Fibroblast of lung (primary cell): ENCODE results near the gene DYNLT3. TPM values are rescaled to one million over a fixed set of nuclear protein-coding genes. Genes with fewer than 3 reads are reported as not detected.
A peak's percentile ranks its signal among the peaks of the same experiment; 100 is the strongest.

Source experiments
- DNase-seq, 2 donors: peaks; one replicate each; pipeline versions ENCODE4 v3.0.0 to v3.0.0-alpha.2; 2010; ENCODE audit warnings: low read depth in 2 of 2
- H2AFZ ChIP-seq: 2 replicates; pipeline ENCODE4 v1.5.1; 2012; ENCODE audit warnings: low read length, control low read depth, inconsistent platforms
- H3K27ac ChIP-seq: 2 replicates; pipeline ENCODE4 v1.5.1; 2011; ENCODE audit warnings: low read length, control low read depth; ENCODE audit not compliant: insufficient read depth
- H3K27me3 ChIP-seq: 2 replicates; pipeline ENCODE4 v1.5.1; 2011; ENCODE audit warnings: mild to moderate bottlenecking, low read length; ENCODE audit not compliant: control insufficient read depth, insufficient read depth
- H3K36me3 ChIP-seq: 2 replicates; pipeline ENCODE4 v1.5.1; 2011; ENCODE audit warnings: low read length; ENCODE audit not compliant: control insufficient read depth, insufficient read depth
- H3K4me1 ChIP-seq: 2 replicates; pipeline ENCODE4 v1.5.1; 2011; ENCODE audit warnings: low read length; ENCODE audit not compliant: control insufficient read depth, insufficient read depth; ENCODE audit errors: extremely low read depth
- H3K4me2 ChIP-seq: 2 replicates; pipeline ENCODE4 v1.5.1; 2011; ENCODE audit warnings: low read length, control low read depth; ENCODE audit not compliant: insufficient read depth; ENCODE audit errors: extremely low read depth
- H3K4me3 ChIP-seq, 4 experiments: fragments of 200-600 bp in 1 of 4; sonication (generic) in 1 of 4; replicated peaks in 1 of 4; 2 replicates each; pipeline ENCODE4 v1.5.1; 2011 to 2016; ENCODE audit warnings: low read length in 4 of 4, low read depth in 3 of 4, mild to moderate bottlenecking in 3 of 4, control low read depth in 2 of 4, inconsistent platforms in 1 of 4, mixed read lengths in 1 of 4; ENCODE audit not compliant: insufficient read depth in 1 of 4; ENCODE audit errors: control extremely low read depth in 1 of 4
- H3K79me2 ChIP-seq: 2 replicates; pipeline ENCODE4 v1.5.1; 2012; ENCODE audit warnings: mild to moderate bottlenecking, low read length, inconsistent platforms; ENCODE audit not compliant: control insufficient read depth, insufficient read depth
- H3K9ac ChIP-seq: 2 replicates; pipeline ENCODE4 v1.5.1; 2011; ENCODE audit warnings: mild to moderate bottlenecking, low read length, control low read depth; ENCODE audit not compliant: insufficient read depth
- H3K9me3 ChIP-seq: 2 replicates; pipeline ENCODE4 v1.5.1; 2012; ENCODE audit warnings: low read depth, low read length; ENCODE audit not compliant: control insufficient read depth, insufficient read depth
- H4K20me1 ChIP-seq: 2 replicates; pipeline ENCODE4 v1.5.1; 2011; ENCODE audit warnings: low read length; ENCODE audit not compliant: control insufficient read depth, insufficient read depth; ENCODE audit errors: extremely low read depth
- CTCF ChIP-seq, 2 donors: IDR thresholded peaks in 1 of 2; conservative IDR thresholded peaks in 1 of 2; 1 replicate in 1 of 2; 2 replicates in 1 of 2; pipeline ENCODE4 v1.5.1; 2011 to 2012; ENCODE audit warnings: low read length in 2 of 2, control low read depth in 1 of 2, inconsistent platforms in 1 of 2, low read depth in 1 of 2, mild to moderate bottlenecking in 1 of 2
- EZH2 ChIP-seq: IDR thresholded peaks from 2 replicates; pipeline ENCODE4 v1.5.1; 2012; ENCODE audit warnings: low read length, control low read depth, mild to moderate bottlenecking; ENCODE audit errors: missing control alignments
- polyA minus RNA-seq: library from RNA; depleted of rRNA, polyadenylated mRNA; stranded (reverse); fragments of >200 nt; gene quantifications from 2 replicates; pipeline ENCODE4 v1.2.3, GENCODE V29; 2011; ENCODE audit warnings: low replicate concordance
- polyA plus RNA-seq, 2 donors: library from polyadenylated mRNA; depleted of rRNA in 1 of 2; stranded (reverse) in 1 of 2; unstranded in 1 of 2; fragments of >200 nt; gene quantifications; 2 replicates each; pipeline ENCODE4 v1.2.1, GENCODE V29; 2011 to 2012; ENCODE audit warnings: missing spikeins in 1 of 2
- total RNA-seq: library from RNA; depleted of rRNA; stranded (reverse); fragments of >200 nt; gene quantifications from 2 replicates; pipeline ENCODE4 v1.2.1, GENCODE V29; 2014

Gene DYNLT3
- total RNA-seq (35.7 and 80.6 TPM in 2 replicates), polyA plus RNA-seq (40.1 and 59.9 TPM in 2 replicates), polyA minus RNA-seq (1.2 and 12.3 TPM in 2 replicates)
- 35.9 and 48.2 TPM in 2 replicates for polyA plus RNA-seq (2012)

- no peaks in the 10 kb centered on the region for H3K27me3 ChIP-seq
- peak within 1 kb of the TSS; percentile 76 for H3K9ac ChIP-seq
- no peaks in the 10 kb centered on the region for H3K4me1 ChIP-seq
- no peaks in the 10 kb centered on the region for H3K9me3 ChIP-seq
- H3K4me3 ChIP-seq: peak within 1 kb of the TSS; percentile 58 to 71 (median 68)
- no peaks in the 10 kb centered on the region for H3K36me3 ChIP-seq
- H3K27ac ChIP-seq: peak within 1 kb of the TSS; percentile 77
- H3K79me2 ChIP-seq: no peaks in the 10 kb centered on the region
- peak within 1 kb of the TSS; percentile 83 for H2AFZ ChIP-seq
- H3K4me2 ChIP-seq: peak within 1 kb of the TSS; percentile 58
- H4K20me1 ChIP-seq: no peaks in the 10 kb centered on the region
- peak; percentile 72 to 76 for DNase-seq
- TF ChIP-seq CTCF (conservative IDR thresholded peaks at IDR 0.05 in 1 of 2, IDR thresholded peaks at IDR 0.05 in 1 of 2; ENCODE audit: low read depth in 1 of 2, low read length in 2 of 2): no peak
Observed at GRCh38 chrX:37846934-37847732, at the start of gene DYNLT3. DYNLT3 (minus strand) TSS chrX:37847571; CDS start chrX:37847510, 61 bp downstream.

- Histone ChIP-seq H3K9ac (no peak overlapping the region), H3K4me2 (no peak overlapping the region), H4K20me1 (no peaks in the 10 kb centered on the region), H3K4me1 (no peaks in the 10 kb centered on the region), H2AFZ (no peak overlapping the region), H3K36me3 (no peaks in the 10 kb centered on the region), H3K79me2 (no peaks in the 10 kb centered on the region), H3K27ac (no peak overlapping the region), H3K4me3 (no peak overlapping the region), H3K9me3 (no peaks in the 10 kb centered on the region), H3K27me3 (no peaks in the 10 kb centered on the region)
- TF ChIP-seq CTCF (conservative IDR thresholded peaks at IDR 0.05 in 1 of 2, IDR thresholded peaks at IDR 0.05 in 1 of 2; ENCODE audit: low read depth in 1 of 2, low read length in 2 of 2) (no peak), EZH2 (no peak)
- DNase-seq: no peak
Observed at GRCh38 chrX:37896511-37896890, 49.1 kb upstream of the DYNLT3 start.

GRCh38 chrX:37895795-37896510 lies 48.6 kb upstream of the DYNLT3 start:
- no peak overlapping the region for H3K4me2 ChIP-seq
- no peaks in the 10 kb centered on the region for H4K20me1 ChIP-seq
- H3K4me1 ChIP-seq: no peaks in the 10 kb centered on the region
- no peaks in the 10 kb centered on the region for H3K9me3 ChIP-seq
- H2AFZ ChIP-seq: no peak overlapping the region
- no peak for TF ChIP-seq CTCF (conservative IDR thresholded peaks at IDR 0.05 in 1 of 2, IDR thresholded peaks at IDR 0.05 in 1 of 2; ENCODE audit: low read depth in 1 of 2, low read length in 2 of 2)
- TF ChIP-seq EZH2: no peak
- no peak for DNase-seq
- no peak overlapping the region for H3K27ac ChIP-seq
- no peaks in the 10 kb centered on the region for H3K27me3 ChIP-seq
- H3K9ac ChIP-seq: no peak overlapping the region
- H3K4me3 ChIP-seq: no peak overlapping the region
- H3K79me2 ChIP-seq: no peaks in the 10 kb centered on the region
- H3K36me3 ChIP-seq: no peaks in the 10 kb centered on the region
